Activated T-helper 17 cell treated with anti-CD3 and anti-CD28 coated beads, Interleukin-2, amount 50 U/mL, for 72 hours (primary cell): Measurements from ENCODE around the gene HYAL1. TPM values are rescaled to one million over a fixed set of nuclear protein-coding genes. Genes with fewer than 3 reads are reported as not detected.

Experiments used
- ATAC-seq: fragments of 150-1000 bp; cut with Tn5 transposase; replicated peaks from 2 replicates; pipeline ENCODE4 v1.10.0; 2021; ENCODE audit warnings: mild to moderate bottlenecking, moderate library complexity
- H3K27ac Mint-ChIP-seq: one replicate; pipeline ENCODE4 v1.8.0; 2022; ENCODE audit warnings: mixed read lengths
- H3K27me3 Mint-ChIP-seq: one replicate; pipeline ENCODE4 v1.8.0; 2022; ENCODE audit warnings: mixed read lengths
- H3K36me3 Mint-ChIP-seq: one replicate; pipeline ENCODE4 v1.8.0; 2022; ENCODE audit warnings: low read depth, mild to moderate bottlenecking, mixed read lengths
- H3K4me1 Mint-ChIP-seq: one replicate; pipeline ENCODE4 v1.8.0; 2022; ENCODE audit warnings: mixed read lengths
- H3K4me3 Mint-ChIP-seq: one replicate; pipeline ENCODE4 v1.8.0; 2022; ENCODE audit warnings: mild to moderate bottlenecking, mixed read lengths
- H3K9me3 Mint-ChIP-seq: one replicate; pipeline ENCODE4 v1.8.0; 2022; ENCODE audit warnings: mixed read lengths
- total RNA-seq, 2 donors: library from RNA; stranded (reverse); gene quantifications; one replicate each; pipeline ENCODE4 v1.2.3, GENCODE V29; 2022

The HYAL1 gene
- total RNA-seq, 2 donors from 2014 or later, result 0.29 TPM; not detected in 1

DNA sequence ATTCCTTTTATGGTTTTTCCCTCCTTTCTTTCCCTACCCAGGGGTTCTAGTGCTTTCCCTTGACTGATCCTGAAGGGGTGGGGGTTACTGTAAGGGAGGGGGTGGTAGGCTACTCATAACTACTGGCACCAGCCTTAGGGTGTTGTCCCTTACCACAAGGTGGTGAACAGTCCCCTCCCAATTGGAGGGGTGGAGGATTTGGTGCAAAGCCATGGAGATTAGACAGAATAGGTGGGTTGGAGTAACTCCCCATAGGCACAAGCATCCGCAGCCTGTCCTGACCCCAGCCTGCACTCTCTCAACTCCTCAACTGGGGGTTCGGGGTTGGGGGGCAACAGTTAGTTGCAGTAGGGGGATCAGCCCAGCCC lies 21.7 kb upstream of the HYAL1 start:
- peaks cover 2% of the 10 kb centered on the region for H3K4me1 Mint-ChIP-seq
- peaks cover 31% of the 10 kb centered on the region for H3K36me3 Mint-ChIP-seq
- no peak overlapping the region for H3K4me3 Mint-ChIP-seq
- no peaks in the 10 kb centered on the region for H3K9me3 Mint-ChIP-seq
- H3K27me3 Mint-ChIP-seq, result no peaks in the 10 kb centered on the region
- H3K27ac Mint-ChIP-seq, result peak overlapping the region; percentile 4
- no peak for ATAC-seq

GRCh38 chr3:50324351-50325112 lies 21.2 kb upstream of the HYAL1 start:
- no peaks in the 10 kb centered on the region for H3K27me3 Mint-ChIP-seq
- no peak for ATAC-seq
- peaks cover 26% of the 10 kb centered on the region for H3K36me3 Mint-ChIP-seq
- H3K9me3 Mint-ChIP-seq, result no peaks in the 10 kb centered on the region
- H3K4me3 Mint-ChIP-seq, result no peak overlapping the region
- peak overlapping the region; percentile 4 for H3K27ac Mint-ChIP-seq
- H3K4me1 Mint-ChIP-seq, result peaks cover 6% of the 10 kb centered on the region

GRCh38 chr3:50323614-50324199 lies 20.3 kb upstream of the HYAL1 start:
- no peak for ATAC-seq
- no peak overlapping the region for H3K4me3 Mint-ChIP-seq
- H3K9me3 Mint-ChIP-seq, result no peaks in the 10 kb centered on the region
- peak overlapping the region; percentile 25 for H3K27ac Mint-ChIP-seq
- H3K36me3 Mint-ChIP-seq, result peaks cover 19% of the 10 kb centered on the region
- peaks cover 11% of the 10 kb centered on the region for H3K4me1 Mint-ChIP-seq
- no peaks in the 10 kb centered on the region for H3K27me3 Mint-ChIP-seq

DNA sequence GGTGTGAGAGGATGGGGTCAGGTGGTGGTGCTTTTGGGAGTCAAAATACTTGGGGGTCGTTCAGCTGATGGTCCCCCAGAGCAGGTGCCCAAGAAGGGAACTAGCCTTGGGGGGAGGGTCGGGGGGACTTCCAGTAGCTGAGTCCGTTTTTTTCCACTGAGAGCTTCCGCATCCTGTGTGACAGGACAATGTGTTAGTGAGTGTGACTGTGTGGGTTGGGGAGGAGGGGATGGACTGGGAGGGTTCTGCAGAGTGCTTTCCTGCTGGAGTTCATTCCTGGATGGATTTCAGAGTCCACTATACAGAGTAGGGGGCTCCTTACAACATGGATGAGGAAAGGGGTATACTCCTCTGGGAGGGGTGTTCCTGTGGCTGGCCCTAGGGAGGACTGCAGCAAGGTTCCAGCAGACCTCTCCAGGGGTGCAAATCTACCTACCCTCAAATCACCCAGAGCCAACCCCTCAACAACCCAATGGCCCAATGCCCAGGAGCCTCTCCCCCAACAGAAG lies 19.8 kb upstream of the HYAL1 start:
- Mint-ChIP-seq H3K36me3 (peaks cover 13% of the 10 kb centered on the region), H3K4me3 (peak overlapping the region; percentile 88), H3K9me3 (no peaks in the 10 kb centered on the region), H3K27me3 (no peaks in the 10 kb centered on the region), H3K4me1 (peaks cover 11% of the 10 kb centered on the region), H3K27ac (peak overlapping the region; percentile 25)
- ATAC-seq, result no peak

GRCh38 chr3:50322386-50323091 lies 19.2 kb upstream of the HYAL1 start, which contains the start of gene HYAL2:
Gene HYAL2 (minus strand): TSS chr3:50322745. CDS start chr3:50320489, 2,256 bp downstream.
- H3K4me3 Mint-ChIP-seq, result peak within 1 kb of the TSS; percentile 88
- H3K27me3 Mint-ChIP-seq, result no peaks in the 10 kb centered on the region
- peaks cover 11% of the 10 kb centered on the region for H3K4me1 Mint-ChIP-seq
- H3K36me3 Mint-ChIP-seq, result peaks cover 11% of the 10 kb centered on the region
- H3K9me3 Mint-ChIP-seq, result no peaks in the 10 kb centered on the region
- no peak for ATAC-seq
- H3K27ac Mint-ChIP-seq, result peak within 1 kb of the TSS; percentile 88

DNA sequence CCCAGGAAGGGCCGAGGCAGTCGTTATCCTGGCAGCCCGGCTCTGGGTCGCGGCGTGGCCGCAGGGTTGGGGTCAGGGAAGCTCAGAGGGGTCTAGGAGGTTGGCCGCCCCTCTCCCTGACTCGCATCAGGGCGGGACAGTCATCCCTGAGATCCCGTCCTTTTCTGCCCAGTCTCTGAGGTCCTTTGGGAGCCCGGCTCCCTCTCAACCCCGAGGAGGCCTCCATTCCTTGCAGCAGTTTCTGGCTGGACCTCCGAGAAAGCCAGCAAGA lies 18.7 kb upstream of the HYAL1 start:
- no peak overlapping the region for H3K27ac Mint-ChIP-seq
- H3K9me3 Mint-ChIP-seq, result no peaks in the 10 kb centered on the region
- no peak for ATAC-seq
- H3K4me3 Mint-ChIP-seq, result peak overlapping the region; percentile 88
- no peaks in the 10 kb centered on the region for H3K27me3 Mint-ChIP-seq
- peaks cover 11% of the 10 kb centered on the region for H3K4me1 Mint-ChIP-seq
- peaks cover 11% of the 10 kb centered on the region for H3K36me3 Mint-ChIP-seq

DNA sequence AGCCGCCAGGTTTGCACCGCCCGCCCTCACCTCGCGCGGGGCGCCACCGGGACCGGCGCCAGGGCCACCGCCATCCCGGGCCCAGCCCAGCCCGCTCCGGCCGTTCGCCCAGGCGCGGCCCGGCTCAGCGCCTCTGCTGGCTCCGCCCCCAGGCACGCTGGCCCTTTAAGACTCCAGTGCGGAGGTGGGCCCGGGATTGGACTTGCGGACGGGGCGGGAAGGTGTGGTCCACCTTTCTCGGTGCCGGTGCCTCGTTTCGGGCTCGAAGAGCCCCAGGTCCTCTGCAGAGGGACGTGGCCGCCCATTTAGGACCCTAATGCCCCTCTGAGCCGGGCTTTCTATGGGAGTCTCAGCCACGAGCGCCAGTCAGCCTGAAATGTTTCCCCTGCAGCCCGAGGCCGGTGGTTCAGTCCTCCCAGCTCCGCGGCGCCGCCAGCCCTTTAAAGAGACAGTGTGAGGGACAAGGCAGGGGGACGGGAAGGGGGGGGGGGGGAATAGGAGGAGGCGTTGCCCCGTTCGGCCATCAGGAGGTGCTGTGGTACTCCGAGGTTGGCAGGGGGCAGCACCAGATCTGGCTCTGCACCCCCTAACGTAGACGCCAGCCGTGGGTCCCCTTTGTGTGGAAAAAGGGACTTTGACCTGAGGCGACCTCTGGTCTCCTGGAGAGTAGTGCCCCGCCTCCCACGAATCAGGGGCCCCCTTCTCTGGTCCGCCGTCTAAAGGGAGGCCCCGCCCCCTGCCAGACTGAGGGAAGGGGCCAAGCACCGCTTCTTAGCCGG lies 18.2 kb upstream of the HYAL1 start:
- Mint-ChIP-seq H3K4me1 (peaks cover 16% of the 10 kb centered on the region), H3K36me3 (peaks cover 11% of the 10 kb centered on the region), H3K27me3 (no peaks in the 10 kb centered on the region), H3K9me3 (no peaks in the 10 kb centered on the region), H3K4me3 (peak overlapping the region; percentile 88), H3K27ac (peak overlapping the region; percentile 88)
- ATAC-seq, result peak; percentile 80

GRCh38 chr3:50320853-50321335 lies 17.5 kb upstream of the HYAL1 start:
- peaks cover 21% of the 10 kb centered on the region for H3K4me1 Mint-ChIP-seq
- H3K9me3 Mint-ChIP-seq, result no peaks in the 10 kb centered on the region
- H3K4me3 Mint-ChIP-seq, result peak overlapping the region; percentile 88
- ATAC-seq, result peak; percentile 61
- peak overlapping the region; percentile 87 for H3K27ac Mint-ChIP-seq
- no peaks in the 10 kb centered on the region for H3K27me3 Mint-ChIP-seq
- H3K36me3 Mint-ChIP-seq, result peaks cover 11% of the 10 kb centered on the region

GRCh38 chr3:50319894-50320625 lies 16.7 kb upstream of the HYAL1 start:
- no peak for ATAC-seq
- Mint-ChIP-seq H3K27me3 (no peaks in the 10 kb centered on the region), H3K4me1 (peaks cover 21% of the 10 kb centered on the region), H3K36me3 (peaks cover 6% of the 10 kb centered on the region), H3K27ac (peak overlapping the region; percentile 87), H3K9me3 (no peaks in the 10 kb centered on the region), H3K4me3 (peak overlapping the region; percentile 88)

DNA sequence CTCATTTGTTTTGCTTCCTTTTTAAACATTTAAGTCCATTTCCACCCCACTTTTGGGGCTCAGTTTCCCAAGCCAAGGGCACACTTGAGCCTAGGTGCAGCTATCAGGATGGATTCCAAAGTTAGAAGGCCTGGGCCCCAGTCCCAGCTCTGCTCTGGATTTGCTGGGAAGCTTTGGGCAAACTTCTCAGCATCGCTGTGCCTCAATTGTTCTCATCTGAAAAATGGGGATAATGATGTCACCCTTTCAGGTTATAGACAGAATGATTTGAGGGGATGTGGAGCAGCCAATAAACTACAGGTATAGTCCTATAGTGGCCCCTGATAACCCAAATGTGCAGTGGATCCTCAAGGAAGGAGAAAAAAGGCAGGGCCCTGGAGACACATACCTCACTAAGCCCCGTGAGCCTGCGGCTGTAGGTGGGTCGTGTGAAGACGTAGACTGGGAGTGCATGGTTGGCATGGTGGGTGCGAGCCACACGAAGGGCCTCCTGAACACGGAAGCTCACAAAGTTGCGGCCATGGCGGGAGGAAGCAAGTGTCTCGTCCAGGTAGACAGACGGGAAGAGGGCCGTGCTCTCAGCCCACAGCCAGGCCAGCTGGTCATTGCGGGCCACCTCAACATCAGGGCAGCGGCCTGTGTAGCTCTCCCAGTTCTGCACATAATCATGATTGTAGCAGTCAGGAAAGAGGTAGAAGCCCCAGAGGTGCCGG lies 16.0 kb upstream of the HYAL1 start:
- Mint-ChIP-seq H3K9me3 (no peaks in the 10 kb centered on the region), H3K36me3 (no peaks in the 10 kb centered on the region), H3K4me3 (peak overlapping the region; percentile 88), H3K27ac (no peak overlapping the region), H3K27me3 (no peaks in the 10 kb centered on the region), H3K4me1 (peaks cover 21% of the 10 kb centered on the region)
- ATAC-seq, result no peak

DNA sequence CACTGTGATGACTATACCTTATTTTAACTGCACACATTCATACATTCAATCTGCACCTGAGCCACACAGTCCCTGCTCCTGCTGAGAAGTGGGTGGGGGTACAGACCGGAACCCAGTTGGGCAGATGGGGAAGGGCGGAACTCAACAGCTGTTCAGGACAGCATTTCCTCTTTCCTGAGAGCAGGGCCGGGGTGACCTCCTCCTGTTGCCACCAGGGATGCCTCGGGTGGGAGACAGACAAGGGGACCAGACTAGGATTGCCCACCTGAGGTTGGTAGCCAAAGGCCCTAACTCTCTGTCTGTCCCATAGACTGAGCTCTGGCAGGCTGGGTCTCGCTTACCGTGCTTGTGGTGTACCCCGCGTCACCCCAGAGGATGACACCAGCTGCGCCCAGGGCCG lies 15.2 kb upstream of the HYAL1 start:
- no peak overlapping the region for H3K27ac Mint-ChIP-seq
- no peak for ATAC-seq

DNA sequence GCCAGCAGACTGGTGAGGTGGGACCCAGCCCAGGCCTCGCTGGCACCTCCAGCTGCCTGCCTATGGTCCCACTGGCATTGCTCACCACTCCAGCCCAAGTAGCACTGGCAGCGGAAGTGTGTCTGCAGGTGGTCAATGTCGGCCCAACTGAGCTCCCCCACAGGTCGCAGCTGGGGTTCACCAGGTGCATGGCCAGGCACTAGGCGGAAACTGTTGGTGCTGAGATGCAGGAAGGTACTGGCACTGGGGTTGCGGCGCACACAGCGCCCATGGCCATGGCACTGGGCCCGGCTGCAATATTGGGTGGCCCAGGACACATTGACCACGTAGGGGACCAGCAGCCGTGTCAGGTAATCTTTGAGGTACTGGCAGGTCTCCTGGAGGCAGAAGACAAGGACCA lies 14.8 kb upstream of the HYAL1 start:
- ATAC-seq, result no peak

More for the DNA sequence above, 15.2 kb upstream of the HYAL1 start:
- Mint-ChIP-seq H3K4me3 (peak overlapping the region; percentile 88), H3K27me3 (no peaks in the 10 kb centered on the region), H3K36me3 (no peaks in the 10 kb centered on the region), H3K4me1 (peaks cover 21% of the 10 kb centered on the region), H3K9me3 (no peaks in the 10 kb centered on the region)

GRCh38 chr3:50317300-50317699 lies 13.9 kb upstream of the HYAL1 start:
- Mint-ChIP-seq H3K27me3 (no peaks in the 10 kb centered on the region), H3K4me3 (peak overlapping the region; percentile 71), H3K9me3 (no peaks in the 10 kb centered on the region), H3K36me3 (no peaks in the 10 kb centered on the region), H3K27ac (peak overlapping the region; percentile 74), H3K4me1 (peaks cover 21% of the 10 kb centered on the region)
- no peak for ATAC-seq

More for the DNA sequence above, 14.8 kb upstream of the HYAL1 start:
- peaks cover 21% of the 10 kb centered on the region for H3K4me1 Mint-ChIP-seq
- H3K27ac Mint-ChIP-seq, result no peak overlapping the region
- H3K36me3 Mint-ChIP-seq, result no peaks in the 10 kb centered on the region
- H3K4me3 Mint-ChIP-seq, result no peak overlapping the region
- H3K9me3 Mint-ChIP-seq, result no peaks in the 10 kb centered on the region
- H3K27me3 Mint-ChIP-seq, result no peaks in the 10 kb centered on the region
